Ascending aorta (tissue), 2 donors: ENCODE results near the gene WDR26. TPM values are rescaled to one million over a fixed set of nuclear protein-coding genes. Genes with fewer than 3 reads are reported as not detected.

Source experiments
- DNase-seq, 2 donors: peaks; one replicate each; pipeline ENCODE4 v3.0.0-alpha.2; 2019; ENCODE audit warnings: low spot score in 2 of 2
- H3K27ac ChIP-seq, 2 donors: fragments of 200-600 bp; sonication (generic); one replicate each; pipeline ENCODE4 v1.5.1; 2016 to 2017; ENCODE audit warnings: mild to moderate bottlenecking in 1 of 2
- H3K27me3 ChIP-seq: fragments of 200-600 bp; sonication (generic); one replicate; pipeline ENCODE4 v1.5.1; 2017
- H3K36me3 ChIP-seq, 2 donors: fragments of 200-600 bp; sonication (generic); one replicate each; pipeline ENCODE4 v1.5.1; 2016
- H3K4me1 ChIP-seq, 2 donors: fragments of 200-600 bp; sonication (generic); one replicate each; pipeline ENCODE4 v1.5.1; 2016 to 2017; ENCODE audit warnings: mild to moderate bottlenecking in 1 of 2
- H3K4me3 ChIP-seq, 2 donors: fragments of 200-600 bp; sonication (generic); one replicate each; pipeline ENCODE4 v1.5.1; 2016 to 2017; ENCODE audit warnings: mild to moderate bottlenecking in 1 of 2
- H3K9me3 ChIP-seq, 2 donors: fragments of 200-600 bp; sonication (generic); one replicate each; pipeline ENCODE4 v1.5.1; 2016
- intact Hi-C: fragments of 100-400 bp; cut with DNase I; formaldehyde crosslinking; loops from one replicate; pipeline ENCODE4 v1.15.1; 2023
- total RNA-seq: library from RNA; depleted of rRNA; stranded (reverse); fragments of >200 nt; gene quantifications from one replicate; pipeline ENCODE4 v1.1.0, GENCODE V29; 2016
- TF ChIP-seq, protein P1 (sequence below), 3 experiments: fragments of 200-600 bp in 2 of 3; fragments of 450-650 bp in 1 of 3; sonication (generic) in 2 of 3; IDR thresholded peaks; one replicate each; pipeline ENCODE4 v1.5.1; 2016 to 2019; ENCODE audit warnings: antibody characterized with exemption in 3 of 3, mild to moderate bottlenecking in 1 of 3, moderate library complexity in 1 of 3

The WDR26 gene
- total RNA-seq, 1 donor from 2014 or later: 31.8 TPM

DNA sequence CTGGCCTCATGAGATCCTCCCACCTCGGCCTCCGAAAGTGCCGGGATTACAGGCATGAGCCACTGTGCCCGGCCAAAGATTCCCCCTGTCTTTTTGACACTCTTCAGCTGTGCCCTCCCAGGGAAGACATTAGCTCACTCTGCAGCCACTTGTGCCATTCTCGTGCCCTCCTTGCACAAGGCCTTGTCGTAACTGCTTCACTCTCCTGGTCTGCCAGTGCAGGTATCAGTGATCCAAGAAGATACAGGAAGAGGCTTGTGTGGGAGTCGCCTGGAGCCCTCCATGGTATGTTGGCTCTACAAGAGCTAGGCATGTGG is 22.0 kb upstream of the WDR26 start:
- intact Hi-C loops: loop anchor here (2.0 to 5.0 kb wide), 5 partner anchors 22 to 339 kb away; partner anchors contain the start of genes CNIH4, NVL and WDR26
- Histone ChIP-seq H3K27ac (peak overlapping the region; percentile 75 to 76), H3K9me3 (no peaks in the 10 kb centered on the region), H3K27me3 (no peaks in the 10 kb centered on the region), H3K36me3 (no peaks in the 10 kb centered on the region), H3K4me3 (no peak overlapping the region), H3K4me1 (peaks cover 5 to 9% of the 10 kb centered on the region in 2 donors)
- no peak for DNase-seq
- TF ChIP-seq, protein P1, sequence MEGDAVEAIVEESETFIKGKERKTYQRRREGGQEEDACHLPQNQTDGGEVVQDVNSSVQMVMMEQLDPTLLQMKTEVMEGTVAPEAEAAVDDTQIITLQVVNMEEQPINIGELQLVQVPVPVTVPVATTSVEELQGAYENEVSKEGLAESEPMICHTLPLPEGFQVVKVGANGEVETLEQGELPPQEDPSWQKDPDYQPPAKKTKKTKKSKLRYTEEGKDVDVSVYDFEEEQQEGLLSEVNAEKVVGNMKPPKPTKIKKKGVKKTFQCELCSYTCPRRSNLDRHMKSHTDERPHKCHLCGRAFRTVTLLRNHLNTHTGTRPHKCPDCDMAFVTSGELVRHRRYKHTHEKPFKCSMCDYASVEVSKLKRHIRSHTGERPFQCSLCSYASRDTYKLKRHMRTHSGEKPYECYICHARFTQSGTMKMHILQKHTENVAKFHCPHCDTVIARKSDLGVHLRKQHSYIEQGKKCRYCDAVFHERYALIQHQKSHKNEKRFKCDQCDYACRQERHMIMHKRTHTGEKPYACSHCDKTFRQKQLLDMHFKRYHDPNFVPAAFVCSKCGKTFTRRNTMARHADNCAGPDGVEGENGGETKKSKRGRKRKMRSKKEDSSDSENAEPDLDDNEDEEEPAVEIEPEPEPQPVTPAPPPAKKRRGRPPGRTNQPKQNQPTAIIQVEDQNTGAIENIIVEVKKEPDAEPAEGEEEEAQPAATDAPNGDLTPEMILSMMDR (IDR thresholded peaks at IDR 0.05): no peak

DNA sequence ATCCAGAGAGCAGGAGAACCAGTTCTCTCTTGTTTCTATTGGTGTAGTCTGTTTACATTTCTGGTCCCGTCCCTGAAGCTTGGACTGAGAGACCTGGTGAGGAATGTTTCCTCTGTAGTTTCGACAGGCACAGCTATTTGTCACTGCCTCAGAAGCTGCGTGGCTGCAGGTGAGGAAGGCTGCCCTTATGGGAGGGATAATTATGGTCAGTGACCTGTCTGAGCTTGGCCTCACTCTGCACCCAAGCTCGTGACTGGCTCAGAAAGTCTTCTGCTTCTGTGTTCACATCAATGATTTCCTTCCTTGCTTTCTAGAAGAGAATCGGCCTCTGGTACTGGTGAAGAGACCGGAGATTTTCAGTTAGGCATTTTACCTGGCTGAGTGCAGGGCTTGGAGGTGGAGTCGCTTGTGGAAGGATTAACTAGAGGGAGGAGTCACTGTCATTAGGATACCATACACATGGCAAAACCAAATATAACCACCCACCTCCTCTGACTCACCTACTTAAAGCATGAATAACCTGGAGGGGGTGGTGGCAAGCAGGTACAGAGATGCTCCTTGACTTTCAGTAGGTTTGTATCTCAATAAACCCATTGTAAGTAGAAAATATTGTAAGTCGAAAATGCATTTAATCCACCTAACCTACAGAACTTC is 19.9 kb upstream of the WDR26 start:
- peaks cover 5 to 9% of the 10 kb centered on the region in 2 donors for H3K4me1 ChIP-seq
- H3K27me3 ChIP-seq: no peaks in the 10 kb centered on the region
- no peaks in the 10 kb centered on the region for H3K9me3 ChIP-seq
- H3K27ac ChIP-seq: no peak overlapping the region
- intact Hi-C loops: loop anchor here (5.0 kb wide), 3 partner anchors 32 to 337 kb away; partner anchors contain the start of gene NVL
- TF ChIP-seq, protein P1 (IDR thresholded peaks at IDR 0.05): no peak
- H3K4me3 ChIP-seq: no peak overlapping the region
- no peaks in the 10 kb centered on the region for H3K36me3 ChIP-seq
- DNase-seq: no peak

DNA sequence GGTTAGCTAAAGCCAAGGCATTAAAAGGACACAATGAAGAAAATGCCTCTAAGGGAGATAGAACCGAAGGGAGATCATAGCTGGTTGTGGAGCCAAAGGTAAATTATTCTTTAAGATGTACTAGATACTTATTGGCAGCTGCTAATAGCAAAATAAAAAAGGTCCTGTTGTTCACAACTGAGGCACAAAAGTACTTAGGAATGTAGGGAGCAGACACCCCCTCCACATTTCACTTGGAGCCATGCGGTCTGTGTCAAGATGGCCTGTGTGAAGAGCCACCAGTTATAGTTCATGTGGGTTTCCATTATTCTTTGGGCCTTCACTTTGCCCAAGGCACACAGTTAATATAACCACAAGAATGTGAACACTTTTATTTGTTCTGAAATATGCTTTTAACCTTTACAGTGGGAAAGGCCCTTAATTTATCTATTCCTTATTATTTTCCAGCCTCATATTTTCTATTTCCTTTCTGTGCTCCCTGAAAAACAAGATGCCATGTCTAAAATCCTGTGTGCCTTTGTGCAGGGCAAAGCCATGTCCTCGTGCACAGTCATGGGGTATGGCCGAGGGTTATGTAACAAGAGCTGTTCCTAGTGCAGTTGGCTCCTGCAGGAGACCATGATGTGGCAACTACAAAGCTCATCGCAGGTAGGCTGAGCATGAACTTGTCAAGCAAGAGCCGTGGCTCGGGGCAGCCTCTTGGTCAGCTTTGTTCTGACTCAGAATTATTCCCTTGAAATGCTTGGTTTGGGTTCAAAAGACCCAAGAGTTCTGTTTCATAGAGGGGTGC is 16.2 kb upstream of the WDR26 start:
- TF ChIP-seq, protein P1 (IDR thresholded peaks at IDR 0.05): no peak
- Histone ChIP-seq H3K4me1 (peaks cover 0 to 12% of the 10 kb centered on the region in 2 donors), H3K4me3 (no peak overlapping the region), H3K27ac (no peak overlapping the region), H3K27me3 (no peaks in the 10 kb centered on the region), H3K9me3 (no peaks in the 10 kb centered on the region), H3K36me3 (no peaks in the 10 kb centered on the region)
- intact Hi-C loops: no loop called here
- no peak for DNase-seq

DNA sequence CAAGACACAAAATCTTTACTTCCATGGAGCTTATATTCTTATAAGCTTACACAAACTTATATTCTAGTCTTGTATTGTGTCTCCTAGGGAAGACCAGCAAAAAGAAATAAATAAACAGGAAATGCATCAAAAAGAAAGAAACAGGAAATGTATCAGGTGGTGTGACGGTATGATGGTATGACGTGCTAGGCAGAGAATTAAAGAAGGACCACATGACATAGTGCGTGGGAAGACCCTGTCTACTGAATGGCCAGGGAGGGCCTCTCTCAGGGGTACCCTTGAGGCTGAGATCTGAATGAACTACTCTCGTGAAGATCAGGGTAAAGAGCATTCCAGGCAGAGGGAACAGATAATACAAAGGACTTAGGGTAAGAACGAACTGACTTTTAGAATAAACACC is 15.6 kb upstream of the WDR26 start:
- intact Hi-C loops: no loop called here
- no peak for DNase-seq
- Histone ChIP-seq H3K27me3 (no peaks in the 10 kb centered on the region), H3K9me3 (no peaks in the 10 kb centered on the region), H3K27ac (no peak overlapping the region), H3K36me3 (no peaks in the 10 kb centered on the region), H3K4me1 (peaks cover 0 to 12% of the 10 kb centered on the region in 2 donors), H3K4me3 (no peak overlapping the region)
- TF ChIP-seq, protein P1 (IDR thresholded peaks at IDR 0.05): no peak

DNA sequence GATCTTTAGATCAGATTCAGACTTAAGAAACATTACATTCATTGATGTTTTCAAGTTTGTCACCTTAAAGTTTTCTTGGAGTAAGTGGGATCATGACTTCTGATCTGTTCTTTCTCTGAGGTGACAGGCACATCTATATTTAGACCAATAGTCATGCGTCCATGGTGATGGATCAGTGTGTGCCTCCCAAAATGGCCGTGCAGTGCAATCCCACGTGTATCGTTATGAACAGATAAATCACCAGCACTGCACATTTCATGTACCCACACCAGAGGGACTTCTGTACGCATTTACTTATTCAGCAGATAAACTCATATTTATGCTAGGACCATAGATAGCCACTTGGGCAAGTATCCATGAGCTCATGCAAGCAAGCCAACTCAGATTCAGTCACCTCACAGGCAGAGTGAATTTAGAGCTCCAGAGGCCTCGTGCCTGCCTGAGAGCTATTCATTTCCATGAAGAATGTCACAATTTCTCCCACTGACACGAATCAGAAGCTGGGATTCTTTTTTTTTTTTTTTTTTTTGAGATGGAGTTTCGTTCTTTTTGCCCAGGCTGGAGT is 13.9 kb upstream of the WDR26 start:
- intact Hi-C loops: no loop called here
- TF ChIP-seq, protein P1 (IDR thresholded peaks at IDR 0.05): no peak
- H3K9me3 ChIP-seq: no peaks in the 10 kb centered on the region
- H3K27ac ChIP-seq: peak overlapping the region in 1 of 2 donors; percentile 8
- H3K4me3 ChIP-seq: no peak overlapping the region
- no peaks in the 10 kb centered on the region for H3K27me3 ChIP-seq
- H3K36me3 ChIP-seq: no peaks in the 10 kb centered on the region
- DNase-seq: no peak
- H3K4me1 ChIP-seq: peaks cover 0 to 12% of the 10 kb centered on the region in 2 donors
